Activated CD4-positive, alpha-beta T cell treated with anti-CD3 and anti-CD28 coated beads, Interleukin-2, Interleukin-6, amounts not matched to agents 100 ng/mL and 50 ng/mL, durations not matched to agents 16 hours and 8 hours (primary cell): ENCODE measurements around the gene PWP2.

ENCODE experiments used
- DNase-seq: peaks from one replicate; pipeline ENCODE4 v3.0.0-alpha.2; 2020

PWP2 gene

GRCh38 chr21:44107026-44107501, at the start of gene PWP2:
PWP2 (plus strand) TSS chr21:44107399; CDS start chr21:44107417, 18 bp downstream.
- DNase-seq: peak; percentile 50

GRCh38 chr21:44057960-44058651, 49.1 kb upstream of the PWP2 start:
- peak; percentile 54 for DNase-seq

- DNase-seq: no peak
Observed at GRCh38 chr21:44058652-44058964, 48.6 kb upstream of the PWP2 start.

- no peak for DNase-seq
Observed at GRCh38 chr21:44058981-44059380, 48.2 kb upstream of the PWP2 start.

GRCh38 chr21:44059710-44060109, 47.5 kb upstream of the PWP2 start:
- no peak for DNase-seq

GRCh38 chr21:44062380-44062779, 44.8 kb upstream of the PWP2 start:
- no peak for DNase-seq

- DNase-seq: no peak
Observed at GRCh38 chr21:44063151-44063912, 43.9 kb upstream of the PWP2 start.

- DNase-seq: peak; percentile 29
Observed at GRCh38 chr21:44064852-44065403, 42.3 kb upstream of the PWP2 start.

- peak; percentile 89 for DNase-seq
Observed at GRCh38 chr21:44065428-44065827, 41.8 kb upstream of the PWP2 start.

- no peak for DNase-seq
Observed at GRCh38 chr21:44066116-44066515, 41.1 kb upstream of the PWP2 start.

GRCh38 chr21:44067011-44067839, 40.0 kb upstream of the PWP2 start:
- DNase-seq: no peak

- no peak for DNase-seq
Observed at GRCh38 chr21:44070391-44070790, 36.8 kb upstream of the PWP2 start.

- DNase-seq: no peak
Observed at GRCh38 chr21:44071359-44072104, 35.7 kb upstream of the PWP2 start.

- DNase-seq: no peak
Observed at GRCh38 chr21:44072111-44072510, 35.1 kb upstream of the PWP2 start.

- no peak for DNase-seq
Observed at GRCh38 chr21:44074315-44074958, 32.8 kb upstream of the PWP2 start.

GRCh38 chr21:44076316-44076715, 30.9 kb upstream of the PWP2 start:
- peak; percentile 26 for DNase-seq

GRCh38 chr21:44078411-44078981, 28.7 kb upstream of the PWP2 start:
- DNase-seq: peak; percentile 46

- no peak for DNase-seq
Observed at GRCh38 chr21:44079446-44079845, 27.8 kb upstream of the PWP2 start.

- DNase-seq: no peak
Observed at GRCh38 chr21:44079846-44080245, 27.4 kb upstream of the PWP2 start.

GRCh38 chr21:44082648-44083440, 24.4 kb upstream of the PWP2 start:
- peak; percentile 35 for DNase-seq
